Forelimb muscle (tissue), 1 donor: Measurements from ENCODE around the gene FSCN2. TPM values are rescaled to one million over a fixed set of nuclear protein-coding genes. Genes with fewer than 3 reads are reported as not detected.

Experiments
- DNase-seq: peaks from one replicate; pipeline ENCODE4 v3.0.0-alpha.2; 2013; ENCODE audit warnings: low read depth
- polyA plus RNA-seq: library from polyadenylated mRNA; unstranded; fragments of 120-200 nt; gene quantifications from one replicate; pipeline ENCODE4 v1.2.1, GENCODE V29; 2013; ENCODE audit not compliant: insufficient read length

FSCN2 gene
- polyA plus RNA-seq, 1 donor, result 3.7 TPM

DNA sequence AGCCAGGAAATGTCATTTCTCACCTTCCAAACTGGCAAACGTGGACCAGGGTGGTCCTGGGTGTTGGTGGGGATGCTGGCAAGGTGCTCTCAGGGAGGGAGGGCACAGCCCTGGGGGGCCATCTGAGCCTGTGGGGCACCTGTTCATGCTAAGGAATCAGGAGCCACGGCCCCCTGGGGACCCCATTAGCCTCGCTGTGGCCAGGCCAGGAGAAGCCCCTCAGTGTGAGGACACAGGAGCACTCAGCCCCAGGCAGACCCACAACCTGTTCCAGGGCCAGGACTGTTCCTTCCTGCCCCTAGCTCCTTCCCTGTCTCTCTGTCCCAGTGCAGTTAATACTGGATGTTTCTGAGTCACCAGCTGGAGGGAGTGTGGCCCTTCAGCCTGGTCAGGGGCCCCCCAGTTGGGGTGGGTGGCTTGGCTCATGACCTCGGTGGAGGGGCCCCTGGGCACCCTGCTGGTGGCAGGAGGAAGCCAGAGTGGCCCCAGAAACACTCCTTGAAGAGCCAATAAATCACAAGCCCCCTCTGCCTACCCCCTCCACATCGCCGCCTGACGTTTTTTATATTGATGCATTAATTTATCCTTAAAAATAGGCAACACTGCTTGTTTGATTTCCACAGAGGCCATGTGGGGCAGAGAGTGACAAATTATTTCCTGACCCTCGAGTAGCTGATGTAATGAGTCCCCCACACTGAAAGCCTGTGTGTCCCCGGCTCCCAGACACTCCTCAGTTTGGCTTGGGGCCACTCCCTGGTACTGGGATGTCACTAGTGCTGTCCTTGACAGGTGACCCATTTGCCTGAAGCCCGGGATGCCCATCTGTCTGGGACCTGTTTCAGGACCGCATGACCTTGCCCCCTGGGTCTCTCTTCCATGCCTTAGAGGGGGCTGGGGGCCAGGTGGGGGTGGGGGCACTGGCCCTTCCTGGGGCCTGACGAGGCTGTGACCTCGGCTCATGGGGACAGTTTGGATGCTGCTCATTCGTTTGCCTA, 37.9 kb upstream of the FSCN2 start:
- DNase-seq, result no peak

GRCh38 chr17:81491181-81491581, 37.0 kb upstream of the FSCN2 start:
- DNase-seq, result no peak

DNA sequence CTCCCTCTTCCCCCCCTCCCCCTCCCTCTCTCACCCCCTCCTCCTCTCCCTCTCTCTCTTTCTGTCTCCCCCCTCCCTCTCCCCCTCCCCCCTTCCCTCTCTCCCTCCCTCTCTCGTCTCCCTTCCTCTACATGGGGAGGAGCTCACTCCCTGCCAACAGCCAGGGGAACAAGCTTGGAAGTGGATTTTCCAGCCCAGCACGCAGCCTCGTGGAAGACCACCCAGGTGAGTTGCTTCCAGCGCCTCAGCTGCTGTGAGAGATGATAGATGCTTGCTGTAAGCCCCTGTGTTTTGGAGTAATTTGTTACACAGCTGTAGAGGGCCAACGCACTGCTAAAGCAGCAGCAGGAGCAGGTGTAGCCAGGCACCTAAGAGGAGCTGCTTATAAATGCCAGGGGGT, 36.4 kb upstream of the FSCN2 start:
- DNase-seq, result no peak

GRCh38 chr17:81492202-81492601, 36.0 kb upstream of the FSCN2 start:
- no peak for DNase-seq

DNA sequence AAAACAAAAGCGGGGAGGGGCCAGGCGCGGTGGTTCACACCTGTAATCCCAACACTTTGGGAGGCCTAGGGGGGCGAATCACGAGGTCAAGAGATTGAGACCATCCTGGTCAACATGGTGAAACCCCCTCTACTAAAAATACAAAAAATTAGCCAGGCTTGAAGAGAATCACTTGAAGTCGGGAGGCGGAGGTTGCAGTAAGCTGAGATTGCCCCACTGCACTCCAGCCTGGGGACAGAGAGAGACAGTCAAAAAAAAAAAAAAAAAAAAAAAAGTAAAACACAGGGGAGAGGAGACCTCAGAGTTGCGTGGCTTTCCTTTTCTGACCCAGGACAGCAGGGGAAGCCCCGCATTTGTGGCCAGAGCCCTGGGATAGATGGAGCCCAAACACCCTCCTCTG, 35.5 kb upstream of the FSCN2 start:
- no peak for DNase-seq

GRCh38 chr17:81493198-81494038, 34.8 kb upstream of the FSCN2 start:
- no peak for DNase-seq

GRCh38 chr17:81494626-81495377, 33.4 kb upstream of the FSCN2 start:
- DNase-seq, result no peak

GRCh38 chr17:81498953-81499600, 29.1 kb upstream of the FSCN2 start:
- DNase-seq, result no peak

DNA sequence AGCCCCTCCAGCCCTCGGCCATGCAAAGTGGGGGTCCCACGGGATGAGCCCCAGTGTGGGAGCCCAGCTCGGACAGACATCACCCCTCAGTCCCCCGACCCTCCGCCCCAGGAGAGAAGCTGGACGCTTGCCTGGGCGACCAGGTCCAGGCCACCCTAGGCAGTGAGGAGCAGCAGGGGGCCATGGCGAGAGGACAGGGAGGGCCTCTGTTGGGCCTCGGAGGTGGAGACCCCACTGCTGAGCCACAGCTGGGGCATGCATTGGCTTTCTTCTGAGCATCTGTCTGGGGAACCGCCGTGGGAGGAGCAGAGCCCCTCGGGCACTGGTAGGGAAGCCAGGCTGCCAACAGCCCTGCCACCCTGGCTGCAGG, 28.6 kb upstream of the FSCN2 start:
- DNase-seq, result no peak

DNA sequence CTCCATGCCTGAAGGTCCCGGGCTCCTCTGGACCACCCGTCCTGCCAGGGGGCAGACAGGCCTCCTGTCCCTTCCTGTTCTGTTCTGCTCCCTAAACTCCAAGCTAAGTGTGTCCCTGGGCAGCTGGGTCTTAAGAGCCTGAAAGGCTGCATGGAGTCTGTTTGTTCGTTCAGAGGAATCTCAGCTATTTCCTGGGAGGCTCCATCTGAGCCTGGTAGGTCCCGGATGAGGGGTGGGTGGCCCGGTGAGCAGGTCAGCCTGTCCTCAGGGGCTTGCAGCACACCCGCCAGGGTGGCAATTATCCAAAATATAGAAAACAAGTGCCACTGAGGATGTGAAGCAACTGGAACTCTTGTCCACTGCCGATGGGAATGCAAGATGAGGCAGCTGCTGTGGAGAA, 28.1 kb upstream of the FSCN2 start:
- DNase-seq, result no peak

GRCh38 chr17:81502471-81503017, 25.6 kb upstream of the FSCN2 start:
- DNase-seq, result no peak

DNA sequence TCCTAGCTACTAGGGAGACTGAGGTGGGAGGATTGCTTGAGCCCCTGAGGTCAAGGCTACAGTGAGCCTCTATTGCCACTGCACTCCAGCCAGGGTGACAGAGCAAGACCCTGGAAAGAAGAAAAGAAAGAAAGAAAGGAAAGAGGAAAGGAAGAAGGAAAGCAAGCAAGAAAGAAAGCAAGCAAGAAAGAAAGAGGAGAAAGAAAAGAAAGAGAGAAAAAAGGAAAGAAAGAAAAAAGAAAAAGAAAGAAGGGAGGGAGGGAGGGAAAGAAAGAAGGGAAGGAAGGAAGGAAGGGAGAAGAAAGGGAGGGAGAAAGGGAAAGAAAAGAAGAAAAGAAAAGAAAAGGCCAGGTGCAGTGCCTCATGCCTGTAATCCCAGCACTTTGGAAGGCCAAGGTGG, 24.6 kb upstream of the FSCN2 start:
- no peak for DNase-seq

GRCh38 chr17:81508639-81509206, 19.5 kb upstream of the FSCN2 start:
- DNase-seq, result no peak

DNA sequence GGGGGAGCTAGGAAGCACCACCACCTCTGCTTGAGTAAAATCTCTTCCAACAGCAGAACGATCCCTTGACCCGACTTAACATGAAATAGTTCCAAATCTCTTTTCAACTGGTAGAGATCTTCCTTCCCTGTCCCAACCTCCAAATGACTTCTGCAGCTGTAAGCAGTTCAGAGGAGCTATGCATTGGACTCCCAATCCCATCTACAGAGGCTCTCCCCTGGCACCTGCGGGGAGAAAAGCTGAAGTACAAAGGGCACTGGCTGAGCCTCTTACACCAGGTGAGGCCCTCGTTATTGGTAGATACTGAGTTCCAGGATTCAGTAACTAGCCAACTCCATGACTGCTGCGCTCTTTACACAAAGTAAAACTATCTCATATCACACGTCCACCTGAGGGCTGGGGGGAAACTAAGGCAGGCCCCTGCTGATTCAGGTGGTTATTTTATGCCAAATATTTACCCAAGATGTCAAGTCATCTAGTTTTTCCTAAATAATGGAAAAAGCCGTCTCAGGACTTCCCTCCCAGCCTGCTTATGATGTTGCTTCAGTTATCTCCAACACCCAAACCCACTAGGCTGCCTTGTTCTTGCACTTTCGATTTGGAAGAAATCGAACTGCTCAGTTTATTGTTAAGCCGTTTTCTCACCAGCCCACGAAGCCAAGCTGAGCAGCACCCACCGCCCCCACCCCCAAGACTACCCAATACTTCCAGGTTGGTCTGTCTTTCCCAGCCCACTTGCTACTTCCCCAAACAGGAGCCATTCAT, 18.8 kb upstream of the FSCN2 start:
- DNase-seq, result no peak

DNA sequence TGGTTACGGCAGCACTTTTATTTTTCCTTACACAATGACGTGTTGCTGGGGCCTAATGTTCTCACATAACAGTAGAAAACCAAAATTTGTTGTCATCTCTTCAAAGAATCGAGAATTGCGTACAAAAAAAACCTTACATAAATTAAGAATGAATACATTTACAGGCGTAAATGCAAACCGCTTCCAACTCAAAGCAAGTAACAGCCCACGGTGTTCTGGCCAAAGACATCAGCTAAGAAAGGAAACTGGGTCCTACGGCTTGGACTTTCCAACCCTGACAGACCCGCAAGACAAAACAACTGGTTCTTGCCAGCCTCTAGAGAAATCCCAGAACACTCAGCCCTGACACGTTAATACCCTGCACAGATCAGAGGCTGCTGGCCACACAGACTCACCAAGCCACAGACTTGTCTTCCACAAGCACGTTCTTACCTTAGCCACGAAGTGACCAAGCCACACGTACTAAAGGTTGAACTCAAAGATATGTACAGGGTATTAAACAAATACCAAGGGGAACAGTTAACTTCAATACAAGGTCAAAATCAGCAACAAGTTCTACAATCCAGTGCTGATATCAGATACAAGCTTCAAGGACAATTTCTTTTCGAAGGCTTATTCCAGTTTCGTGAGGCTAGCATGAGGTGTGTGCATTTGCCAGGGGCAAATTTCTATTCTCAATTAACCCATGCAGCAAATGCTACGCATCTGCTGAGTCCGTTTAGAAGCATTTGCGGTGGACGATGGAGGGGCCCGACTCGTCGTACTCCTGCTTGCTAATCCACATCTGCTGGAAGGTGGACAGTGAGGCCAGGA, 18.0 kb upstream of the FSCN2 start:
- no peak for DNase-seq

DNA sequence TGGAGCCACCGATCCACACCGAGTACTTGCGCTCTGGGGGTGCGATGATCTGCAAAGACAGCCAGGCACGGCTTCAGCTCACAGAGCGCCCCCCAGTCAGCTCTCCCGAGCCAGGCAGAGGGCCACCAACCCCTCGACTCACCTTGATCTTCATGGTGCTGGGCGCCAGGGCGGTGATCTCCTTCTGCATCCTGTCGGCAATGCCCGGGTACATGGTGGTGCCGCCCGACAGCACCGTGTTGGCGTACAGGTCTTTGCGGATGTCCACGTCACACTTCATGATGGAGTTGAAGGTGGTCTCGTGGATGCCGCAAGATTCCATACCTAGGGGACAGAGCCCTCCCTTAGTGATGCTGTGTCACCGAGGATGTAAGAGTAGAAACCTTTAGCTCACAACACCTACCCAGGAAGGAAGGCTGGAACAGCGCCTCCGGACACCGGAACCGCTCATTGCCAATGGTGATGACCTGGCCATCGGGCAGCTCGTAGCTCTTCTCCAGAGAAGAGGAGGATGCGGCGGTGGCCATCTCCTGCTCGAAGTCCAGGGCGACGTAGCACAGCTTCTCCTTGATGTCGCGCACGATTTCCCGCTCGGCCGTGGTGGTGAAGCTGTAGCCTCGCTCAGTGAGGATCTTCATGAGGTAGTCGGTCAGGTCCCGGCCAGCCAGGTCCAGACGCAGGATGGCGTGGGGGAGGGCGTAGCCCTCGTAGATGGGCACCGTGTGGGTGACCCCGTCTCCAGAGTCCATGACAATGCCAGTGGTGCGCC, 17.2 kb upstream of the FSCN2 start:
- no peak for DNase-seq

GRCh38 chr17:81511554-81511803, 16.7 kb upstream of the FSCN2 start:
- no peak for DNase-seq

DNA sequence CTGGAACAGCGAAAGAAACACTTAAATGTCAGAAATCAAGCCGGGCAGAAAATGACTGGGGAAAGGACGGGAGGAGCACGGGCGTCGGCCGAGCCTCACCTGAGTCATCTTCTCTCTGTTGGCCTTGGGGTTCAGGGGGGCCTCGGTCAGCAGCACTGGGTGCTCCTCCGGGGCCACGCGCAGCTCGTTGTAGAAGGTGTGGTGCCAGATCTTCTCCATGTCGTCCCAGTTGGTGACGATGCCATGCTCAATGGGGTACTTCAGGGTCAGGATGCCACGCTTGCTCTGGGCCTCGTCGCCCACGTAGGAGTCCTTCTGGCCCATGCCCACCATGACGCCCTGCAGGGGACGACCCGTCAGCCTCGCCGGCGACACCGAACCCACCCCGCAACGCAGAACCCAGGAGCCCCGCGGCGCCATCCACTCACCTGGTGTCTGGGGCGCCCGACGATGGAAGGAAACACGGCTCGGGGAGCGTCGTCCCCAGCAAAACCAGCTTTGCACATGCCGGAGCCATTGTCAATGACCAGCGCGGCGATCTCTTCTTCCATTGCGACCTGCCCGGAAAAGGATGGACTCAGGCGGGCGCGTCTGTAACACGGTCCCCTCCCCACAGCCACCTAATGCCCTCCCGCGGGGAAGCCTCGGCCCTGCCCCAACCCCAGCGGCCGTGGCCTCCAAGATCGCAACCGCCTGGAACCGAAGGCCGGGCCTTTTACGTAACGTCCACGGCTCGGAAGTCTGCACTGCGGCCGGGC, 16.2 kb upstream of the FSCN2 start:
- no peak for DNase-seq
